ENCODE measurements around the gene TMIGD1. TPM values are rescaled to one million over a fixed set of nuclear protein-coding genes. Genes with fewer than 3 reads are reported as not detected.

TMIGD1 gene
- total RNA-seq, 1 experiment from 2014 or later = not detected

- BruUV-seq (replicated peaks) = no TSS peak
- no peak overlapping the region for H3K27ac ChIP-seq (ENCODE audit: low read depth, low read length)
- H3K79me2 ChIP-seq (ENCODE audit: insufficient read depth, low read length) = no peaks in the 10 kb centered on the region
- H4K20me1 ChIP-seq (ENCODE audit: insufficient read depth) = no peaks in the 10 kb centered on the region
- H3K27me3 ChIP-seq (ENCODE audit: insufficient read depth, low read length) = no peaks in the 10 kb centered on the region
- no peak overlapping the region for H3K4me2 ChIP-seq (ENCODE audit: low read length)
- no peaks in the 10 kb centered on the region for H3K36me3 ChIP-seq (ENCODE audit: control insufficient read depth in 1 of 2, insufficient read depth in 2 of 2, low read length in 2 of 2)
- no peaks in the 10 kb centered on the region for H3K9me2 ChIP-seq (ENCODE audit: insufficient read depth)
- DNase-seq (ENCODE audit: low read depth, low spot score) (no peak), ATAC-seq (no peak)
- H3K9ac ChIP-seq (ENCODE audit: low read length) = no peak overlapping the region
- H3K4me1 ChIP-seq (ENCODE audit: control insufficient read depth in 1 of 2, insufficient read depth in 2 of 2, low read length in 2 of 2) = peaks cover 0 to 4% of the 10 kb centered on the region in 2 experiments; a peak in 2 of 4 replicates
- intact Hi-C loops (cut with micrococcal nuclease) = no loop called here
- ChIA-PET RAD21 (ENCODE audit: low non-redundant PET in 1 of 2, low total read pairs in 2 of 2, uncharacterized antibody in 2 of 2, unreplicated experiment in 2 of 2) (no interaction called here), CTCF (no interaction called here), POLR2A (interaction anchor here (0.8 kb wide), 1 partner anchor 9 kb away, joined by 3 read pairs; no protein-coding TSS in a partner anchor)
- H2AFZ ChIP-seq (ENCODE audit: low read depth, low read length, poor library complexity, severe bottlenecking) = no peak overlapping the region
- no peak overlapping the region for H3K4me3 ChIP-seq (replicated peaks in 1 of 2; ENCODE audit: low read depth in 1 of 2, low read length in 2 of 2)
- TF ChIP-seq ZFX (IDR thresholded peaks at IDR 0.05) = no peak
- no peak for TF ChIP-seq CTCF (IDR thresholded peaks at IDR 0.05 in 2 of 3, conservative IDR thresholded peaks at IDR 0.05 in 1 of 3; ENCODE audit: borderline replicate concordance in 1 of 3, insufficient read depth in 1 of 3, low read depth in 2 of 3, low read length in 2 of 3)
- no peak for TF ChIP-seq SRF (IDR thresholded peaks at IDR 0.05; ENCODE audit: low read depth)
- TF ChIP-seq, protein P1, sequence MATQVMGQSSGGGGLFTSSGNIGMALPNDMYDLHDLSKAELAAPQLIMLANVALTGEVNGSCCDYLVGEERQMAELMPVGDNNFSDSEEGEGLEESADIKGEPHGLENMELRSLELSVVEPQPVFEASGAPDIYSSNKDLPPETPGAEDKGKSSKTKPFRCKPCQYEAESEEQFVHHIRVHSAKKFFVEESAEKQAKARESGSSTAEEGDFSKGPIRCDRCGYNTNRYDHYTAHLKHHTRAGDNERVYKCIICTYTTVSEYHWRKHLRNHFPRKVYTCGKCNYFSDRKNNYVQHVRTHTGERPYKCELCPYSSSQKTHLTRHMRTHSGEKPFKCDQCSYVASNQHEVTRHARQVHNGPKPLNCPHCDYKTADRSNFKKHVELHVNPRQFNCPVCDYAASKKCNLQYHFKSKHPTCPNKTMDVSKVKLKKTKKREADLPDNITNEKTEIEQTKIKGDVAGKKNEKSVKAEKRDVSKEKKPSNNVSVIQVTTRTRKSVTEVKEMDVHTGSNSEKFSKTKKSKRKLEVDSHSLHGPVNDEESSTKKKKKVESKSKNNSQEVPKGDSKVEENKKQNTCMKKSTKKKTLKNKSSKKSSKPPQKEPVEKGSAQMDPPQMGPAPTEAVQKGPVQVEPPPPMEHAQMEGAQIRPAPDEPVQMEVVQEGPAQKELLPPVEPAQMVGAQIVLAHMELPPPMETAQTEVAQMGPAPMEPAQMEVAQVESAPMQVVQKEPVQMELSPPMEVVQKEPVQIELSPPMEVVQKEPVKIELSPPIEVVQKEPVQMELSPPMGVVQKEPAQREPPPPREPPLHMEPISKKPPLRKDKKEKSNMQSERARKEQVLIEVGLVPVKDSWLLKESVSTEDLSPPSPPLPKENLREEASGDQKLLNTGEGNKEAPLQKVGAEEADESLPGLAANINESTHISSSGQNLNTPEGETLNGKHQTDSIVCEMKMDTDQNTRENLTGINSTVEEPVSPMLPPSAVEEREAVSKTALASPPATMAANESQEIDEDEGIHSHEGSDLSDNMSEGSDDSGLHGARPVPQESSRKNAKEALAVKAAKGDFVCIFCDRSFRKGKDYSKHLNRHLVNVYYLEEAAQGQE (IDR thresholded peaks at IDR 0.05; ENCODE audit: low read depth) = no peak
- TF ChIP-seq CEBPB (IDR thresholded peaks at IDR 0.05; ENCODE audit: low read depth) = no peak
- no peak for TF ChIP-seq EZH2phosphoT487 (IDR thresholded peaks at IDR 0.05; ENCODE audit: borderline replicate concordance)
- TF ChIP-seq, protein P2, sequence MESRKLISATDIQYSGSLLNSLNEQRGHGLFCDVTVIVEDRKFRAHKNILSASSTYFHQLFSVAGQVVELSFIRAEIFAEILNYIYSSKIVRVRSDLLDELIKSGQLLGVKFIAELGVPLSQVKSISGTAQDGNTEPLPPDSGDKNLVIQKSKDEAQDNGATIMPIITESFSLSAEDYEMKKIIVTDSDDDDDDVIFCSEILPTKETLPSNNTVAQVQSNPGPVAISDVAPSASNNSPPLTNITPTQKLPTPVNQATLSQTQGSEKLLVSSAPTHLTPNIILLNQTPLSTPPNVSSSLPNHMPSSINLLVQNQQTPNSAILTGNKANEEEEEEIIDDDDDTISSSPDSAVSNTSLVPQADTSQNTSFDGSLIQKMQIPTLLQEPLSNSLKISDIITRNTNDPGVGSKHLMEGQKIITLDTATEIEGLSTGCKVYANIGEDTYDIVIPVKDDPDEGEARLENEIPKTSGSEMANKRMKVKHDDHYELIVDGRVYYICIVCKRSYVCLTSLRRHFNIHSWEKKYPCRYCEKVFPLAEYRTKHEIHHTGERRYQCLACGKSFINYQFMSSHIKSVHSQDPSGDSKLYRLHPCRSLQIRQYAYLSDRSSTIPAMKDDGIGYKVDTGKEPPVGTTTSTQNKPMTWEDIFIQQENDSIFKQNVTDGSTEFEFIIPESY (IDR thresholded peaks at IDR 0.05; ENCODE audit: extremely low read depth, insufficient replicate concordance, low read length) = no peak
- no peak for TF ChIP-seq POLR2A (IDR thresholded peaks at IDR 0.05; ENCODE audit: borderline replicate concordance, extremely low read depth, insufficient read depth, insufficient read length)
- TF ChIP-seq FOSL1 (IDR thresholded peaks at IDR 0.05; ENCODE audit: low read depth) = no peak
- TF ChIP-seq RAD21 (IDR thresholded peaks at IDR 0.05; ENCODE audit: low read depth) = no peak
- no peak for TF ChIP-seq YY1 (IDR thresholded peaks at IDR 0.05; ENCODE audit: extremely low read depth, insufficient replicate concordance, low read depth, low read length)
- TF ChIP-seq POLR2AphosphoS5 (IDR thresholded peaks at IDR 0.05; ENCODE audit: low read depth, low read length) = no peak
- TF ChIP-seq, protein P3, sequence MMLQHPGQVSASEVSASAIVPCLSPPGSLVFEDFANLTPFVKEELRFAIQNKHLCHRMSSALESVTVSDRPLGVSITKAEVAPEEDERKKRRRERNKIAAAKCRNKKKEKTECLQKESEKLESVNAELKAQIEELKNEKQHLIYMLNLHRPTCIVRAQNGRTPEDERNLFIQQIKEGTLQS (IDR thresholded peaks at IDR 0.05) = no peak
- TF ChIP-seq ZNF274 (IDR thresholded peaks at IDR 0.05; ENCODE audit: low read depth, low read length) = no peak
- no peak for TF ChIP-seq TCF7L2 (IDR thresholded peaks at IDR 0.05; ENCODE audit: borderline replicate concordance, extremely low read depth, insufficient read depth, insufficient read length)
- TF ChIP-seq EZH2 (IDR thresholded peaks at IDR 0.05) = no peak
- no peak for TF ChIP-seq JUND (IDR thresholded peaks at IDR 0.05)
- H3K9me3 ChIP-seq (ENCODE audit: control insufficient read depth in 1 of 2, insufficient read depth in 1 of 2, low read depth in 1 of 2, low read length in 2 of 2) = no peaks in the 10 kb centered on the region
Observed at GRCh38 chr17:30354701-30355100, 20.8 kb upstream of the TMIGD1 start.
